ENCODE results near the gene HPDL.

DNA sequence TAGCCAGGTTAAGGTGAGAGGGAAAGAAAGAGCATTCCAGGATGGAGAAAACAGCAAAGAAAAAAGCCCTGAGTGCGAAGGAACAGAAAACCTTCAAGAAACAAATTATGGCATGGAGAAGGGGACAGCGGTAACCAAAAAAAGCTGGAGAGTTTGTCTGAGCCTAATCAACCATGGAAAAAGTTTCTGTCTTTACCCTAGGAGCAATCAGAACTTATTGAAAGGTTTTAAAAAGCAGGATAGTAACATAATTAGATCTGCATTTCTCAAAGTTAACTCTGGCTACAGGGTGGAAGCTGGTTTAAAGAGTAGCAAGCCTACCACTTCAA lies 26.1 kb upstream of the HPDL start:
- TF ChIP-seq EZH2phosphoT487 (IDR thresholded peaks at IDR 0.05) (no peak), EZH2 (IDR thresholded peaks at IDR 0.05) (no peak)
- TF ChIP-seq, protein P1, sequence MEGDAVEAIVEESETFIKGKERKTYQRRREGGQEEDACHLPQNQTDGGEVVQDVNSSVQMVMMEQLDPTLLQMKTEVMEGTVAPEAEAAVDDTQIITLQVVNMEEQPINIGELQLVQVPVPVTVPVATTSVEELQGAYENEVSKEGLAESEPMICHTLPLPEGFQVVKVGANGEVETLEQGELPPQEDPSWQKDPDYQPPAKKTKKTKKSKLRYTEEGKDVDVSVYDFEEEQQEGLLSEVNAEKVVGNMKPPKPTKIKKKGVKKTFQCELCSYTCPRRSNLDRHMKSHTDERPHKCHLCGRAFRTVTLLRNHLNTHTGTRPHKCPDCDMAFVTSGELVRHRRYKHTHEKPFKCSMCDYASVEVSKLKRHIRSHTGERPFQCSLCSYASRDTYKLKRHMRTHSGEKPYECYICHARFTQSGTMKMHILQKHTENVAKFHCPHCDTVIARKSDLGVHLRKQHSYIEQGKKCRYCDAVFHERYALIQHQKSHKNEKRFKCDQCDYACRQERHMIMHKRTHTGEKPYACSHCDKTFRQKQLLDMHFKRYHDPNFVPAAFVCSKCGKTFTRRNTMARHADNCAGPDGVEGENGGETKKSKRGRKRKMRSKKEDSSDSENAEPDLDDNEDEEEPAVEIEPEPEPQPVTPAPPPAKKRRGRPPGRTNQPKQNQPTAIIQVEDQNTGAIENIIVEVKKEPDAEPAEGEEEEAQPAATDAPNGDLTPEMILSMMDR (IDR thresholded peaks at IDR 0.05) = no peak

Data from neural progenitor cell (in vitro differentiated cells).